Measurements from ENCODE around the gene SNX25. TPM values are rescaled to one million over a fixed set of nuclear protein-coding genes. Genes with fewer than 3 reads are reported as not detected.

The SNX25 gene
- total and polyA plus RNA-seq, 2 experiments from 2014 or later = 6.9 to 25.0 TPM

DNA sequence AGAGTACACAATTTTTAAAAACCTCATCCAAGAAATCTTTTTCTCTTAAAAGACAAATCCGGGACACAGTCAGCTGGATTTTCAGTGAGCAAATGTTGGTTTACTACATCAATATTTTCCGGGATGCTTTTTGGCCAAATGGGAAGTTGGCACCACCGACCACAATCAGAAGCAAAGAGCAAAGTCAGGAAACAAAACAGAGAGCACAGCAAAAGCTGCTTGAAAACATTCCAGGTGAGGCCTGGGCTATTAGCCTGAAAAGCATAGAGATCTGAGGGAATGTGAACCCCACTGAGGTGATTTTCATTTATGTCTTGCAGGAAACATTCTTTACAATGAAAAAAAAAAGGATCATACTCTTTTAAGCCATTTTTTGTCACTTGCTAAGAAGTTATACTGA is 152.5 kb downstream of the SNX25 start:
- no peaks in the 10 kb centered on the region for H3K27me3 ChIP-seq (ENCODE audit: insufficient read depth)
- no peak overlapping the region for H3K4me2 ChIP-seq
- H3K4me3 ChIP-seq = no peak overlapping the region
- Mint-ChIP-seq H3K4me3 (no peak overlapping the region), H3K27me3 (ENCODE audit: insufficient read depth, low read depth, poor library complexity) (no peaks in the 10 kb centered on the region), H3K27ac (no peak overlapping the region; the same call in 1 of the 2 replicates), H3K4me1 (peaks cover 15% of the 10 kb centered on the region), H3K36me3 (ENCODE audit: low read depth) (peaks cover 3% of the 10 kb centered on the region; the same call in 1 of the 3 replicates), H3K9me3 (no peaks in the 10 kb centered on the region)
- no peaks in the 10 kb centered on the region for H3K79me2 ChIP-seq (replicated peaks; ENCODE audit: insufficient read depth)
- ATAC-seq (peak; percentile 44; the same call in 2 of the 3 replicates), DNase-seq (ENCODE audit: low spot score) (peak; percentile 27)
- H3K9me2 ChIP-seq (ENCODE audit: insufficient read depth) = no peaks in the 10 kb centered on the region
- H3F3A ChIP-seq (replicated peaks; ENCODE audit: low read depth) = no peaks in the 10 kb centered on the region
- TF ChIP-seq ETS1 (IDR thresholded peaks at IDR 0.05) = no peak
- no peak for TF ChIP-seq EZH2 (IDR thresholded peaks at IDR 0.05; ENCODE audit: low read depth, unreplicated experiment)
- TF ChIP-seq, protein P1, sequence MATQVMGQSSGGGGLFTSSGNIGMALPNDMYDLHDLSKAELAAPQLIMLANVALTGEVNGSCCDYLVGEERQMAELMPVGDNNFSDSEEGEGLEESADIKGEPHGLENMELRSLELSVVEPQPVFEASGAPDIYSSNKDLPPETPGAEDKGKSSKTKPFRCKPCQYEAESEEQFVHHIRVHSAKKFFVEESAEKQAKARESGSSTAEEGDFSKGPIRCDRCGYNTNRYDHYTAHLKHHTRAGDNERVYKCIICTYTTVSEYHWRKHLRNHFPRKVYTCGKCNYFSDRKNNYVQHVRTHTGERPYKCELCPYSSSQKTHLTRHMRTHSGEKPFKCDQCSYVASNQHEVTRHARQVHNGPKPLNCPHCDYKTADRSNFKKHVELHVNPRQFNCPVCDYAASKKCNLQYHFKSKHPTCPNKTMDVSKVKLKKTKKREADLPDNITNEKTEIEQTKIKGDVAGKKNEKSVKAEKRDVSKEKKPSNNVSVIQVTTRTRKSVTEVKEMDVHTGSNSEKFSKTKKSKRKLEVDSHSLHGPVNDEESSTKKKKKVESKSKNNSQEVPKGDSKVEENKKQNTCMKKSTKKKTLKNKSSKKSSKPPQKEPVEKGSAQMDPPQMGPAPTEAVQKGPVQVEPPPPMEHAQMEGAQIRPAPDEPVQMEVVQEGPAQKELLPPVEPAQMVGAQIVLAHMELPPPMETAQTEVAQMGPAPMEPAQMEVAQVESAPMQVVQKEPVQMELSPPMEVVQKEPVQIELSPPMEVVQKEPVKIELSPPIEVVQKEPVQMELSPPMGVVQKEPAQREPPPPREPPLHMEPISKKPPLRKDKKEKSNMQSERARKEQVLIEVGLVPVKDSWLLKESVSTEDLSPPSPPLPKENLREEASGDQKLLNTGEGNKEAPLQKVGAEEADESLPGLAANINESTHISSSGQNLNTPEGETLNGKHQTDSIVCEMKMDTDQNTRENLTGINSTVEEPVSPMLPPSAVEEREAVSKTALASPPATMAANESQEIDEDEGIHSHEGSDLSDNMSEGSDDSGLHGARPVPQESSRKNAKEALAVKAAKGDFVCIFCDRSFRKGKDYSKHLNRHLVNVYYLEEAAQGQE (IDR thresholded peaks at IDR 0.05; ENCODE audit: unreplicated experiment) = no peak
- no peak for TF ChIP-seq ZNF462 (CRISPR knock-in tag; IDR thresholded peaks at IDR 0.05)
- no peak for TF ChIP-seq CREB1 (CRISPR knock-in tag; IDR thresholded peaks at IDR 0.05; ENCODE audit: low read depth)
- no peak for TF ChIP-seq ZNF331 (CRISPR knock-in tag; IDR thresholded peaks at IDR 0.05; ENCODE audit: low read depth)
- no peak for TF ChIP-seq ZNF114 (CRISPR knock-in tag; IDR thresholded peaks at IDR 0.05)
- no peak for TF ChIP-seq JUNB (IDR thresholded peaks at IDR 0.05; ENCODE audit: unreplicated experiment)
- TF ChIP-seq, protein P2, sequence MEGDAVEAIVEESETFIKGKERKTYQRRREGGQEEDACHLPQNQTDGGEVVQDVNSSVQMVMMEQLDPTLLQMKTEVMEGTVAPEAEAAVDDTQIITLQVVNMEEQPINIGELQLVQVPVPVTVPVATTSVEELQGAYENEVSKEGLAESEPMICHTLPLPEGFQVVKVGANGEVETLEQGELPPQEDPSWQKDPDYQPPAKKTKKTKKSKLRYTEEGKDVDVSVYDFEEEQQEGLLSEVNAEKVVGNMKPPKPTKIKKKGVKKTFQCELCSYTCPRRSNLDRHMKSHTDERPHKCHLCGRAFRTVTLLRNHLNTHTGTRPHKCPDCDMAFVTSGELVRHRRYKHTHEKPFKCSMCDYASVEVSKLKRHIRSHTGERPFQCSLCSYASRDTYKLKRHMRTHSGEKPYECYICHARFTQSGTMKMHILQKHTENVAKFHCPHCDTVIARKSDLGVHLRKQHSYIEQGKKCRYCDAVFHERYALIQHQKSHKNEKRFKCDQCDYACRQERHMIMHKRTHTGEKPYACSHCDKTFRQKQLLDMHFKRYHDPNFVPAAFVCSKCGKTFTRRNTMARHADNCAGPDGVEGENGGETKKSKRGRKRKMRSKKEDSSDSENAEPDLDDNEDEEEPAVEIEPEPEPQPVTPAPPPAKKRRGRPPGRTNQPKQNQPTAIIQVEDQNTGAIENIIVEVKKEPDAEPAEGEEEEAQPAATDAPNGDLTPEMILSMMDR (conservative IDR thresholded peaks at IDR 0.05; ENCODE audit: low read depth in 2 of 2) = no peak
- no peak for TF ChIP-seq STAT1 (IDR thresholded peaks at IDR 0.05; ENCODE audit: unreplicated experiment)
- no peak for TF ChIP-seq NANOG (IDR thresholded peaks at IDR 0.05; ENCODE audit: borderline replicate concordance)
- no peak for TF ChIP-seq EZH2phosphoT487 (IDR thresholded peaks at IDR 0.05; ENCODE audit: unreplicated experiment)
- TF ChIP-seq POLR2AphosphoS5 (IDR thresholded peaks at IDR 0.05; ENCODE audit: low read depth) = no peak
- H3K36me3 ChIP-seq (ENCODE audit: insufficient read depth) = no peaks in the 10 kb centered on the region
- no peak overlapping the region for H2AFZ ChIP-seq
- peak overlapping the region; percentile 32; the same call in 1 of the 2 replicates for H3K27ac ChIP-seq (ENCODE audit: low read depth)
- no peaks in the 10 kb centered on the region for H4K20me1 ChIP-seq (replicated peaks; ENCODE audit: insufficient read depth)
- peaks cover 6% of the 10 kb centered on the region; the same call in 1 of the 2 replicates for H3K4me1 ChIP-seq (ENCODE audit: insufficient read depth)

Measured in GM23338 (cell line).